Mucosa of rectum (tissue), 2 donors: ENCODE results near the gene ABCG4.

Source experiments
- H3K27ac ChIP-seq, 2 donors: one replicate each; pipeline ENCODE4 v1.7.0; 2013; ENCODE audit warnings: inconsistent platforms in 2 of 2, low read depth in 2 of 2, low read length in 2 of 2
- H3K27me3 ChIP-seq, 2 donors: one replicate each; pipeline ENCODE4 v1.7.0; 2013; ENCODE audit warnings: low read length in 2 of 2; ENCODE audit not compliant: control insufficient read depth in 2 of 2, insufficient read depth in 2 of 2
- H3K36me3 ChIP-seq, 2 donors: one replicate each; pipeline ENCODE4 v1.7.0; 2013; ENCODE audit warnings: low read length in 2 of 2; ENCODE audit not compliant: control insufficient read depth in 2 of 2, insufficient read depth in 2 of 2
- H3K4me1 ChIP-seq, 2 donors: one replicate each; pipeline ENCODE4 v1.7.0; 2013; ENCODE audit warnings: low read length in 2 of 2, mild to moderate bottlenecking in 1 of 2; ENCODE audit not compliant: control insufficient read depth in 2 of 2, insufficient read depth in 2 of 2
- H3K4me3 ChIP-seq, 2 donors: one replicate each; pipeline ENCODE4 v1.7.0; 2013; ENCODE audit warnings: low read length in 2 of 2
- H3K9ac ChIP-seq, 2 donors: one replicate each; pipeline ENCODE4 v1.7.0; 2013; ENCODE audit warnings: low read length in 2 of 2, low read depth in 1 of 2, mild to moderate bottlenecking in 1 of 2
- H3K9me3 ChIP-seq, 2 donors: one replicate each; pipeline ENCODE4 v1.7.0; 2013; ENCODE audit warnings: low read length in 2 of 2; ENCODE audit not compliant: control insufficient read depth in 2 of 2
- donor health status: healthy.
- donor health status: Normal muscosa, but diverticular disease.

ABCG4 gene

GRCh38 chr11:119152043-119152442 lies 3.2 kb downstream of the ABCG4 start:
- Histone ChIP-seq H3K4me1 (peaks cover 0 to 5% of the 10 kb centered on the region in 2 donors), H3K36me3 (no peaks in the 10 kb centered on the region), H3K4me3 (no peak overlapping the region), H3K9me3 (no peaks in the 10 kb centered on the region), H3K27ac (no peak overlapping the region), H3K27me3 (peaks cover 39 to 44% of the 10 kb centered on the region in 2 donors), H3K9ac (no peak overlapping the region)

- H3K27me3 ChIP-seq, result peaks cover 38 to 42% of the 10 kb centered on the region in 2 donors
- no peaks in the 10 kb centered on the region for H3K36me3 ChIP-seq
- no peak overlapping the region for H3K9ac ChIP-seq
- H3K9me3 ChIP-seq, result no peaks in the 10 kb centered on the region
- no peak overlapping the region for H3K27ac ChIP-seq
- no peak overlapping the region for H3K4me3 ChIP-seq
- H3K4me1 ChIP-seq, result peaks cover 0 to 5% of the 10 kb centered on the region in 2 donors
Measured at GRCh38 chr11:119152604-119153003, 3.8 kb downstream of the ABCG4 start.

- peaks cover 0 to 5% of the 10 kb centered on the region in 2 donors for H3K4me1 ChIP-seq
- no peak overlapping the region for H3K9ac ChIP-seq
- H3K36me3 ChIP-seq, result no peaks in the 10 kb centered on the region
- H3K9me3 ChIP-seq, result no peaks in the 10 kb centered on the region
- H3K27me3 ChIP-seq, result peaks cover 32 to 36% of the 10 kb centered on the region in 2 donors
- H3K27ac ChIP-seq, result no peak overlapping the region
- no peak overlapping the region for H3K4me3 ChIP-seq
Measured at GRCh38 chr11:119153049-119153818, 4.4 kb downstream of the ABCG4 start.

- H3K27me3 ChIP-seq, result peaks cover 25 to 29% of the 10 kb centered on the region in 2 donors
- H3K27ac ChIP-seq, result no peak overlapping the region
- no peaks in the 10 kb centered on the region for H3K4me1 ChIP-seq
- no peaks in the 10 kb centered on the region for H3K36me3 ChIP-seq
- H3K4me3 ChIP-seq, result no peak overlapping the region
- no peaks in the 10 kb centered on the region for H3K9me3 ChIP-seq
- no peak overlapping the region for H3K9ac ChIP-seq
Measured at GRCh38 chr11:119154178-119154577, 5.3 kb downstream of the ABCG4 start.

GRCh38 chr11:119155733-119156492 lies 7.1 kb downstream of the ABCG4 start:
- Histone ChIP-seq H3K4me1 (no peaks in the 10 kb centered on the region), H3K27ac (no peak overlapping the region), H3K27me3 (peaks cover 11 to 16% of the 10 kb centered on the region in 2 donors), H3K9ac (no peak overlapping the region), H3K9me3 (no peaks in the 10 kb centered on the region), H3K36me3 (no peaks in the 10 kb centered on the region), H3K4me3 (no peak overlapping the region)

GRCh38 chr11:119156496-119156895 lies 7.6 kb downstream of the ABCG4 start:
- Histone ChIP-seq H3K36me3 (no peaks in the 10 kb centered on the region), H3K9ac (no peak overlapping the region), H3K27ac (no peak overlapping the region), H3K4me3 (no peak overlapping the region), H3K4me1 (no peaks in the 10 kb centered on the region), H3K9me3 (no peaks in the 10 kb centered on the region), H3K27me3 (peaks cover 11 to 13% of the 10 kb centered on the region in 2 donors)

- H3K4me1 ChIP-seq, result no peaks in the 10 kb centered on the region
- H3K9ac ChIP-seq, result no peak overlapping the region
- no peak overlapping the region for H3K4me3 ChIP-seq
- no peaks in the 10 kb centered on the region for H3K36me3 ChIP-seq
- no peaks in the 10 kb centered on the region for H3K9me3 ChIP-seq
- H3K27me3 ChIP-seq, result peaks cover 8 to 10% of the 10 kb centered on the region in 2 donors
- H3K27ac ChIP-seq, result no peak overlapping the region
Measured at GRCh38 chr11:119157063-119157462, 8.2 kb downstream of the ABCG4 start.

- Histone ChIP-seq H3K9me3 (no peaks in the 10 kb centered on the region), H3K4me3 (no peak overlapping the region), H3K4me1 (no peaks in the 10 kb centered on the region), H3K27me3 (peaks cover 3 to 8% of the 10 kb centered on the region in 2 donors), H3K27ac (no peak overlapping the region), H3K36me3 (no peaks in the 10 kb centered on the region), H3K9ac (no peak overlapping the region)
Measured at GRCh38 chr11:119158467-119158866, 9.6 kb downstream of the ABCG4 start.

GRCh38 chr11:119160151-119160550 lies 11.3 kb downstream of the ABCG4 start:
- no peaks in the 10 kb centered on the region for H3K9me3 ChIP-seq
- H3K4me1 ChIP-seq, result no peaks in the 10 kb centered on the region
- H3K9ac ChIP-seq, result no peak overlapping the region
- no peaks in the 10 kb centered on the region for H3K27me3 ChIP-seq
- no peaks in the 10 kb centered on the region for H3K36me3 ChIP-seq
- H3K27ac ChIP-seq, result no peak overlapping the region
- H3K4me3 ChIP-seq, result no peak overlapping the region

- no peak overlapping the region for H3K9ac ChIP-seq
- no peaks in the 10 kb centered on the region for H3K4me1 ChIP-seq
- H3K36me3 ChIP-seq, result no peaks in the 10 kb centered on the region
- no peaks in the 10 kb centered on the region for H3K27me3 ChIP-seq
- no peaks in the 10 kb centered on the region for H3K9me3 ChIP-seq
- H3K27ac ChIP-seq, result no peak overlapping the region
- H3K4me3 ChIP-seq, result no peak overlapping the region
Measured at GRCh38 chr11:119161871-119162270, 13.0 kb downstream of the ABCG4 start.
